Subcutaneous adipose tissue (tissue), 4 donors: ENCODE results near the gene FUZ. TPM values are rescaled to one million over a fixed set of nuclear protein-coding genes. Genes with fewer than 3 reads are reported as not detected.

Experiments used
- total RNA-seq, 4 donors: library from RNA; depleted of rRNA; stranded (reverse); fragments of >200 nt; gene quantifications; one replicate each; pipeline ENCODE4 v1.1.0, GENCODE V29; 2016
- TF ChIP-seq, protein P1 (sequence below): fragments of 450-650 bp; IDR thresholded peaks from one replicate; pipeline ENCODE4 v1.5.1; 2016; ENCODE audit warnings: low read depth, mild to moderate bottlenecking, control low read depth, antibody characterized with exemption, moderate library complexity

Gene FUZ
- 10 to 100 TPM in 3 of 4 donors, 1 to 10 TPM in 1; 6.7 to 18.6 (median 13.3) TPM for total RNA-seq

GRCh38 chr19:49812997-49813861, at the start of gene FUZ:
Gene FUZ (minus strand): TSS chr19:49813292. CDS start chr19:49813106, 186 bp downstream.
- TF ChIP-seq, protein P1, sequence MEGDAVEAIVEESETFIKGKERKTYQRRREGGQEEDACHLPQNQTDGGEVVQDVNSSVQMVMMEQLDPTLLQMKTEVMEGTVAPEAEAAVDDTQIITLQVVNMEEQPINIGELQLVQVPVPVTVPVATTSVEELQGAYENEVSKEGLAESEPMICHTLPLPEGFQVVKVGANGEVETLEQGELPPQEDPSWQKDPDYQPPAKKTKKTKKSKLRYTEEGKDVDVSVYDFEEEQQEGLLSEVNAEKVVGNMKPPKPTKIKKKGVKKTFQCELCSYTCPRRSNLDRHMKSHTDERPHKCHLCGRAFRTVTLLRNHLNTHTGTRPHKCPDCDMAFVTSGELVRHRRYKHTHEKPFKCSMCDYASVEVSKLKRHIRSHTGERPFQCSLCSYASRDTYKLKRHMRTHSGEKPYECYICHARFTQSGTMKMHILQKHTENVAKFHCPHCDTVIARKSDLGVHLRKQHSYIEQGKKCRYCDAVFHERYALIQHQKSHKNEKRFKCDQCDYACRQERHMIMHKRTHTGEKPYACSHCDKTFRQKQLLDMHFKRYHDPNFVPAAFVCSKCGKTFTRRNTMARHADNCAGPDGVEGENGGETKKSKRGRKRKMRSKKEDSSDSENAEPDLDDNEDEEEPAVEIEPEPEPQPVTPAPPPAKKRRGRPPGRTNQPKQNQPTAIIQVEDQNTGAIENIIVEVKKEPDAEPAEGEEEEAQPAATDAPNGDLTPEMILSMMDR = no peak

DNA sequence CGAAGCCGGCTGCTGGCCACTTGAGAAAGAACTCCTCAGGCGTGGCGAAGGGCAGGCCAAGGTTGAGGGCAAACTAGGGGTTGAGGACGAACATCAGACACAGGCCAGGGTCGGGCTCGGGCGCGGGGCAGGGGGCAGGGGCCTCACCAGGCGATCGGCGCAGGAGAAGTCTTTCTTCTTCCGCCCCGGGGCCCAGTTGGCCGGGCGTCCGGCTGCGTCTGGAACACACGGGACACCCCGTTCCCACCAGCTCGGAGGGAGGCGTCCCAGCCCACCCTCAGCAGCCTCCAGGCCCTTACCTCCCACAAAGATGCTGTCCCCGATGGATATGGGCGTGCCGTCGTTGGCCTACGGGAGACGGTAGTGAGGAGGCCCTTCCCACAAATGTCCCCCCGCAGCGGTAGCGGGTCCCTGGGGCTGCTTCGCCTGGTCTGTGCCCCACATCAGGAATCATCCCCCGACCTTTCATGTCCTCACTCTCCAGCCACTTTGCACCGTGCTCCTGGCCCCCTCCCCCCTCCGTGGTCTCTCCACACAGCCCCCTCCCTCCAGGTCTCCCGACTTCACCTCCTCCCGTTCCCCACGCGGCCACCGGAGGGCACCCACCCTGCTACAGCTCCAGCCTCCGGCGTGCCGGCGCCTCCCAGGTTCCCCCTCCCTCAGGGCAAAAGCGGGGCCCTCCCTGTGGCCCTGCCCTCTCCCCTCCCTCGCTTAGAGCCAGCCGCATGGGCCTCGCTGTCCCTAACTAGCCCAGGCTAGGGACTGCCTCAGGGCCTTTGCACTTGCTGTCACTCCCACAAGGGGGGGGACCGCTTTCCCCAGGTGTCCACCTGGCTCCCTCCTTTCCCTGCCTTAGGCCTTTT, 49.5 kb upstream of the FUZ start:
- TF ChIP-seq, protein P1 = no peak

DNA sequence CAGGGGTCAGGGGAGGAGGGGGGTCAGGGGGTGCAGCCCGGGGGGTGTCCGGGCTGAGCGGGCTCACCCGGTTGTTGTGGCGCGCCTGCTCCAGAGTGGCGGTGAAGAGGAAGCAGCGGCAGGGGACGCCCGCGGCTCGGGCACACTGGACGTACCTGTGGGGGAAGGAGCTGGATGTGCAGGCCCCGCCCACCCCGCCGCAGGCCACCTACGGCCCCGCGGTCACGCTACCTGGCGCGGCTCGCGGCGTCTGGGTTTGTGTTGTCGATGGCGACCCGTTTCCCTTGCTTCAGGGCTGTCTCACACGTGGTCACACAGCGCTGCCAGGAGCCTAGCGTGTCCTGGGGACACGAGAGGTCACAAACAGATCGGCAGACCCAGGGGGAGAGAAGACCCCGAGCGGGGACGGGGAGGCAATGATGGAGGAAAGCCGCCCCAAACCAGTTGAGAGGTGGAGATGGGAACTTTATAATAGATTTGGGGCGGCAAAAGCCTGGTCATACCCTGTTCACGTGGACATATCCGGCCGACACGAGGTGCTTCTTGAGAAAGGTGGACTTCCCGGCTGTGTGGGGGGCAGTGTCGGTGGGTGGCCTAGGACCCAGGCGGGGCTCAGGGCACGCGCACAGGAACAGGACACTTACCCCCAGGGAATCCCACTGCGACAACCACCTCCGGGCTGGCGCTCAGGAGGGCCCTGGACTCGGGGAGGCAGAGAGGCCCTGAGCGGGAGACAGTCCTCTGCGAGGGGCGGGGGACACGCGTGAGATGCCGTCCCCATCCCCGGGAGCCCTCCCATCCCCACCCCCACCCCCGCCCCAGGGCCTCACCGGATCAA, 48.7 kb upstream of the FUZ start:
- TF ChIP-seq, protein P1 = no peak

GRCh38 chr19:49861107-49861506, 48.0 kb upstream of the FUZ start:
- TF ChIP-seq, protein P1 = no peak

DNA sequence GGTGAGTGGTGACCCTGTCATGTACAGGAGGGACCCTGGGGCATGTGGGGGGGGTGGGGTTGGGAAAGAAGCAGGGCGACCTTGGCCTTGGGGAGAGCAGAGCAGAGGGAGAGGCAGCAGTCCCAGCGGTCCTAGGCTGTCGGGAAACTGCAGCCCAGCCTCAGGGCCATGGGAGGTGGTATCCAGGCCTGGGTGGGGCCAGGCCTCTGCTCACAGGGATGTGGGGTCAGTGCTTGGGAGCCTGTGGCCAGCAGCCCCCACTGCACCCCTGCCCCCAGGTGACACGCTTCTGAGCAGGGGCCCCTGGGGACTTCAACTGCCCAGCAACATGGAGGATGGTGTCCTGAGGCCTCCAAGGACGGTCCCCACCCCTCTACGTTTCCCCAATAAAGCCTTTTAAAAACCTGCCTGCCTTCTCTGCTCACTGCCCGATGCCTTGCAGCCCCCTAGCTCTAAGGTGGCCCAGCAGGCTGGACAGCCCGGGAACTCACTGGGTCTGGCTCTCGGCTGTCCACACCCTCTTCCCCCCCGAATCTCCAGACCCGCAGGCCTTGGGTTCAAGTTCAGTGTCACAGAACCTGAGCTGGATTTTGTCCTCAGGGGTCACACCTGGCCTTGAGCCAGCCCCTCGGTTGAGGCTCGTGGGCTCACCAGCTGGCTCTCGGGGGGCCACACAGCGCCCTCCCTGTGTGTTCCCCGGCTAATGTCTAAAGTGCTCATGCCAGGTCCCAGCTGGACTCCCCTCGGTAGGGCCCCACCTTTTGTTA, 47.4 kb upstream of the FUZ start:
- TF ChIP-seq, protein P1 = no peak

- TF ChIP-seq, protein P1 = no peak
Observed at GRCh38 chr19:49859682-49860335, 46.7 kb upstream of the FUZ start.
